Hematopoietic multipotent progenitor cell treated with erythropoietin and hydrocortisone succinate and interleukin-3 and kit ligand, for 4 days (in vitro differentiated cells): Measurements from ENCODE around the gene CENPU.

Experiments
- DNase-seq: peaks from one replicate; pipeline ENCODE4 v3.0.0-alpha.2; 2015

CENPU gene

DNA sequence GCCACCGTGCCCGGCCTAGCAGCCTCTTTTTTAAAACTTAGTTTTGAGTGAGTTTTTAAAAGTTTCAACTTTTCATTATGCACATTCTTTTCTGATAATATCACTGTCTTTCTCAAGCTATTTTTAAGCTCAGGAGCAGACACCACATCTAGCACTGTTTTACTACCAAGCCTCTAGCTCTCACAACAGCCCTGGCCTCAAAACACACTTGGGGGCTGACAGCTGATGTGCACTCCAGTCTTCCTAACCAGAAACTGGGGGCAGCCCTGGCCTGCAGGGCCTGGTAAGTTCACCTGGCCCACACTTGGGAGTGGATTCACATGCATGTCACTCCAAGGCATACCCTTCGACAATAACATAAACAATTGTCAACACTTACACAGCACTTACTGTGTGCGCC, 34.0 kb downstream of the CENPU start:
- DNase-seq: no peak

GRCh38 chr4:184697956-184698355, 35.9 kb downstream of the CENPU start:
- DNase-seq: no peak

DNA sequence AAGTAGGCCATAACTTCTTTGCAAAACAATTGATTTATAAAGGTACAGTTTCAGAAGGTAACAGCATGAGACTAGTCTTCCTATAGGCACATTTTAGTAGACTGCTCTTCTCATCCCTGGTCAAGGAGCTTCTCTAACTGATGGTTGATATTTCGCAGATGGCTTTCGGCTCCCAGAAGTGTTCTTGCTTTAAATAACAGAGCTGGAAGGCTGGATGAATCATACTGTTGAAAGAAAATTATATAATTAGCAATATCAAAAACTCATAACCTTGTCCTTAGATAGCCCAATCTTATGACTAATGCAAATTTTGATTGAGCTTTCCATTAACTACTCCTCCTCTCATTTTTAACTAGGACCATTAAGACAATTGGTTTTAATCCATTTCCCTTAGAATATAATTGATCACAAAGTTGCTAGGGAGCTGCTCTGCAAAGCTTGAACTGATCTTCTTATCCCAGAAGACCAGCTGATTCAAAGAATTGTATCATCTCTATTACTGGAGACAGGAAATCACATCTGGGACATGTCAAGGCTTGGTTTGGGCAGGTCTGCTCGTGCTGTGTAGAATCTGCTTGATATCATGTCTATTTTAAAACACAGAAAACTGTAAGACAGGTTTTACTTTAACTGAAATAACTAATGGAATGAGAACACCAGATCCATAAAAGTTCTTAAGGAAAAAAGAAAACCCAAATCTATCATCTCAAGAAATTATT, 38.6 kb downstream of the CENPU start:
- no peak for DNase-seq

DNA sequence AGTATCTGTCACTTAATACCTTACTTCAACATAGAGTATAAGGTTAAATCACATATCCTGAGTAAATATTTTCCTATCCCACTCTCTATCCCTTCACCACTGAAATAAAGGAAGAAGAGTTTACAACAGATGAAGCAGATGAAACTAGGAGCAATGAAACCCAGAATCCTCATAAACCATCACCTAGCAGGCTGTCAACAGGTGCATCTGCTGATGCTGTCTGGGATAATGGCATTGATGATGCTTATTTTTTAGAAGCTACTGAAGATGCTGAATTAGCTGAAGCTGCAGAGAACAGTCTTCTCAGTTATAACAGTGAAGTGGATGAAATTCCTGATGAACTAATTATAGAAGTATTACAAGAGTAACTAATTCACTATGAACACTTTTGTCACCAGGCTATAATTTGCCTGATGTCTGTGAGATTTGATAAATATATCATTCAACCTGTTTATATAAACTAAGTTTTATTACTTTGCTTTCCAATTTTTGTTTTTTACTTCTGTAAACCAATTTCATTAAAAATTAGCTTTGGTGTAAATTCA, 39.4 kb downstream of the CENPU start:
- DNase-seq: no peak

DNA sequence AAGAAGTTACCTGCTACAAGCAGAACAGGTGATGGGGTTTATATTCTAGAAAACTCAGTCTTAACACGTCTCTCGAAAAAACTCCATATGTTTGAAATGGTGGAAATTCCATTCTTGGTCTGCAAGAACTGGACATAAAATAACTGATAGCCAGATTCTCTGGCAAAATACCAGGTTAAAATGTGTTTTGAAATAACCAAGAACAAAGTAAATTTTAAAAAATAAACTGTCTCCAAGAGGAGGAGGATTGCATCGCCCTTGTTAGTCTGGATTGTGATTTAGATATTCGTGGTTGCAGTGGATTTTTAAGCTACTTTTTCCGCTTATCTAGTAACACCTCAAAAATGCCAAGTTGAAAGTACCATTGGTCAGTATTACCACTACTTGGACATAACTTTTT, 40.8 kb downstream of the CENPU start:
- DNase-seq: no peak

GRCh38 chr4:184689681-184690080, 44.2 kb downstream of the CENPU start:
- no peak for DNase-seq

DNA sequence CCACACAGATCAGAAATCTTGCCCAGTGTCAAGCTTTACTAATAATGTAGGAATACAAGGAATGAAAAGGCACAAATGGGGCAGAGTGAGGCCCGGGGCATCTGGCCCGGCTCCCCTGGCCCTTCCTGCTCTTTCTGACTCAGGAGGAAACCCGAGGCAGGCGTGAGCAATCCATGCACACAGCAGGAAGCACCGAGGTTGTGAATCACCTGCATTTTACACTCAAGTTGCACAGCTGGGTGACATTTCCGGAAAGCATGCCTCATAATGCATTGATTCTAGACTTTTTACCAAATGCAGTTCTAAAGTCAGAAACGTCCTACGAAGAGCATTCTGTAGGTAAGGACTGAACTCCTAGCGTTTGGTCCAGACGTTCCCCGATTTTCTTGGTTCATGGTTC, 45.4 kb downstream of the CENPU start:
- no peak for DNase-seq

- no peak for DNase-seq
These were observed 45.9 kb downstream of the CENPU start for GRCh38 chr4:184688005-184688404.

DNA sequence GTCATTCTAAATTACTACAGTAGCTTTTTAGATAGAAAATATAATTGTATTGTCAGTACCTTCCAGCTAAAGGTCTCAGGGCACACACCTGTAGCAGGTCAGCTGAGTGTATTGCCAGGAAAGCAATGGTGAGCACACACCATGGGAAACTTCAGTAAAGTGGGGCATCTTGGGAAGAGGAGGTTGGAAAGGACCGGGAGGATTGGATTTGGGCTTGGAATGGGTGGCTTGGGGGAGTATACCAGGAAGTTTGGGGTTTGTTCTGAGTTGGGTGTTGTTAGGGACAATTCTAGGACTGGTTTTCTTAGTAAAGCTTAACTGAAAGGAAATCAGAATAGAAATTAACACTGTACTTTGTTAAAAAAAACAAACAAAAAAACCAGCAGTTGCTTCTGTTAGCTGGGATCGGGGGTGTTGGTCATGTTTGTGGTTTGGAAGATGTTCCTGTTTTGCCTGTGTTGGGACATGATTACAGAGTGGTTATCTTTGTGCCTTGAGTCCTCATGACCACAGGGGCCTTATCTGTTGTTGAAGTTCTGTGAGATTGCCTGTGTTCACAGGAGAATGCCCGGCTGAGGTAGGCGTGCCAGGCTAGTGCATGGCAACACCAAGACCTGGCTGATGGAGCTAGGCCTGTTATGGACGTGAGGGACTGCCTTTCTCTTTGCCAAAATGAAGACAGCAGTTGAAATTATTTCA, 49.3 kb downstream of the CENPU start:
- peak; percentile 100 for DNase-seq

- DNase-seq: peak; percentile 47
These were observed 52.0 kb downstream of the CENPU start for GRCh38 chr4:184681916-184682315.

DNA sequence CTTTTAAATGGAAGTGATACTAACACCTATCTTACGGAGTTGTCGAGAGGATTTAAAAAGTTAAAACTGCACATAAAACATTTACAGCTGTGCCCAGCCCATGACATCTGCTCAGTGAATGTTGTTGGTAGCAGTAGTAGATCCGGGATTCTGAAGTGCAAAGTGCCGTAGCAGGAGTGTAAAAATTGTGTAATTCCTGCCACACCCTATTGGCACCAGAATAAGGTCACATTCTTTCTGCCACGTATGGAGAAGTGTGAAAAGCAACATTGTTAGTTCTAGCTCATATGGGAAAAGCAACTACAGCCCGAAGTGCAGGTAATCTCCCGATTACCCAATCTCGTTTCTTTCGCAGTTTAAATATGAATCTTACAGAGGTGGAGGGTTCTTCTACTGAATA, 53.2 kb downstream of the CENPU start:
- DNase-seq: no peak

DNA sequence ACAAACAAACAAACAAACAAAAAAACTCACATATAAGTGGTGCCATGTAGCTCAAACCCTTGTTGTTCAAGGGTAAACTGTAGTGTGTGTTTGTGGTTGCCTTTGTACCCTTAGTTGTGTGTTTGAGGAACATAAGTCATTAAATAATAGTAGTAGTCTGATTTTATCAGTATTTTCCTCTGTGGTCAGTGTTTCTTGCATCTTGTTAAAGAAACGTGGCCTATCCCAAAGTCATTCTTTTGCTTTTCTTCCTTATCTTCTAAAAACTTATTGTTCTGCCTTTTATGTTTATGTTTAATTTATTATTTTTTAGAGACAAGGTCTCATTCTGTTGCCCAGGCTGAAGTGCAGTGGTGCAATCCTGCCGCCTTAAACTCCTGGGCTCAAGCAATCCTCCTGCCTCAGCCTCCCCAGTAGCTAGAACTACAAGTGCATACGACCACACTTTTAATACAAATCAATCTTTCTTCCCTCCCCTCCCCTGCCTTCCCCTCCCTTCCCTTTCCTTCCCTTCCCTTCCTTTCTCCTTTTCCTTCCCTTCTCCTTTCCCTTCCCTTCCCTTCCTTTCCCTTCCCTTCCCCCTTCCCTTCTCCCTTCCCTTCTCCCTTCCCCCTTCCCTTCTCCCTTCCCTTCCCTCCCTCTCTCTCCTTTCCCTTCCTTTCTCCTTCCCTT, 57.9 kb downstream of the CENPU start:
- peak; percentile 76 for DNase-seq

- DNase-seq: no peak
These were observed 58.9 kb downstream of the CENPU start for GRCh38 chr4:184675018-184675417.

DNA sequence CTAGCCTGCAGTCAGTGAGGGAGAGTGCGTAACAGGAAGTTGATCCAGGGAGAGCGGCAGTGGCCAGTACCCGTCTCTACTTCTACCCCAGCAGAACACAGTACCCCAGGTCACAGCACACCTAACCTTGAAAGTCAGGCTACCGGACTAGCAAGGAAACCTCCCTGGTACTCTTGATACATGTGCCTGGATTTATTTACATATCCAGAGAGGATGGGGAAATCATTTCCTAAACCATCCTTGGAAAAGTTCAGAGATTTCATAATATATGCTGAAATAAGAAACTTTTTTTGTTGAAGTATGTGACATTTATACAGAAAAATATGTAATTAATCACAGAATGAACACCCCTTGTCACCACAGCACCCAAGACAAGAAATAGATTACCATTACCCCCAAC, 59.9 kb downstream of the CENPU start:
- DNase-seq: no peak

- peak; percentile 69 for DNase-seq
These were observed 61.2 kb downstream of the CENPU start for GRCh38 chr4:184672741-184673140.

- DNase-seq: no peak
These were observed 62.8 kb downstream of the CENPU start for GRCh38 chr4:184671101-184671500.

GRCh38 chr4:184669251-184669650, 64.6 kb downstream of the CENPU start:
- no peak for DNase-seq

GRCh38 chr4:184668511-184669114, 65.3 kb downstream of the CENPU start:
- peak; percentile 80 for DNase-seq

GRCh38 chr4:184668096-184668495, 65.8 kb downstream of the CENPU start:
- DNase-seq: no peak

GRCh38 chr4:184666670-184667069, 67.2 kb downstream of the CENPU start:
- DNase-seq: no peak

- DNase-seq: peak; percentile 84
These were observed 69.3 kb downstream of the CENPU start for GRCh38 chr4:184664445-184665210.

GRCh38 chr4:184662236-184662635, 71.7 kb downstream of the CENPU start:
- no peak for DNase-seq

DNA sequence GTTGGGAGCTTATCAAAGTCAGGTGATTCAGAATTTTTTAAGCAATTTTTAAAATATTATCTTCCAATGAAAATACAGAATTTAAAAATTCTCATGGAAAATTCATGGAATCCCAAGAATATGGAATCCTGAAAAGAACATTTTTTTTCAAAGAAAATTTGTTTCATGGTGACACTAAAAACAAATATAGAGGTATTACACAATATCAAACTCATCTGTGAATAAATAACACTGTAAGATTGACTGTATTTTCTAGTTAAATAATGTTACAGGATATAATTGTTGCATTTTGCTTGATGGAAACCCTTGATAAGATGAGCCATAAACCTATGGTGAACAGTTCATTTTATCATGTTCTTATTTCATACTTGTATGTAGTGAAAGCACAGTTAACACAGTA, 72.9 kb downstream of the CENPU start:
- DNase-seq: no peak
